HepG2 (cell line): ENCODE data around the gene KRTCAP2. TPM values are rescaled to one million over a fixed set of nuclear protein-coding genes. Genes with fewer than 3 reads are reported as not detected.

Experiments used
- HOXA5 ChIP-seq: sonication (generic); formaldehyde crosslinking; IDR thresholded peaks from 2 replicates; pipeline ENCODE4 v1.4.0; 2020; ENCODE audit warnings: missing genetic modification reagents
- KDM4B ChIP-seq: sonication (generic); formaldehyde crosslinking; IDR thresholded peaks from 2 replicates; pipeline ENCODE4 v1.4.0; 2020; ENCODE audit warnings: missing genetic modification reagents
- MEIS1 ChIP-seq: sonication (generic); formaldehyde crosslinking; IDR thresholded peaks from 2 replicates; pipeline ENCODE4 v1.9.0; 2021; ENCODE audit warnings: mild to moderate bottlenecking, missing genetic modification reagents, moderate library complexity, borderline replicate concordance
- NCOA5 ChIP-seq: sonication (generic); formaldehyde crosslinking; IDR thresholded peaks from 2 replicates; pipeline ENCODE4 v1.4.0; 2020; ENCODE audit warnings: missing genetic modification reagents
- PAXIP1 ChIP-seq: sonication (generic); formaldehyde crosslinking; conservative IDR thresholded peaks from 2 replicates; pipeline ENCODE4 v1.4.0; 2020; ENCODE audit warnings: mild to moderate bottlenecking, missing genetic modification reagents, moderate library complexity
- PBX2 ChIP-seq: IDR thresholded peaks from 2 replicates; pipeline ENCODE4 v1.6.1; 2016; ENCODE audit warnings: control low read depth
- RBAK ChIP-seq: sonication (generic); formaldehyde crosslinking; IDR thresholded peaks from 2 replicates; pipeline ENCODE4 v1.5.1; 2020; ENCODE audit warnings: mild to moderate bottlenecking, missing genetic modification reagents
- SOX6 ChIP-seq, 2 experiments: fragments of 450-650 bp in 1 of 2; sonication (generic) in 1 of 2; formaldehyde crosslinking in 1 of 2; IDR thresholded peaks; 2 replicates each; pipeline versions ENCODE4 v1.4.0 to v1.6.1; 2017 to 2020; ENCODE audit warnings: antibody characterized with exemption in 1 of 2, mild to moderate bottlenecking in 1 of 2, missing genetic modification reagents in 1 of 2
- UBTF ChIP-seq: sonication (generic); formaldehyde crosslinking; IDR thresholded peaks from 2 replicates; pipeline ENCODE4 v1.4.0; 2020; ENCODE audit warnings: mild to moderate bottlenecking, missing genetic modification reagents
- ZIK1 ChIP-seq: sonication (generic); formaldehyde crosslinking; IDR thresholded peaks from 2 replicates; pipeline ENCODE4 v1.5.0; 2020; ENCODE audit warnings: mild to moderate bottlenecking, low read depth, missing genetic modification reagents, borderline replicate concordance
- ZMYM4 ChIP-seq: sonication (generic); formaldehyde crosslinking; IDR thresholded peaks from 2 replicates; pipeline ENCODE4 v1.8.1; 2023; ENCODE audit warnings: mild to moderate bottlenecking, missing genetic modification reagents
- ZNF138 ChIP-seq: sonication (generic); formaldehyde crosslinking; IDR thresholded peaks from 2 replicates; pipeline ENCODE4 v1.5.0; 2020; ENCODE audit warnings: mild to moderate bottlenecking, low read depth, missing genetic modification reagents
- ZNF274 ChIP-seq: sonication (generic); formaldehyde crosslinking; IDR thresholded peaks from 2 replicates; pipeline ENCODE4 v1.5.1; 2020; ENCODE audit warnings: mild to moderate bottlenecking, missing genetic modification reagents
- ZNF574 ChIP-seq: sonication (generic); formaldehyde crosslinking; IDR thresholded peaks from 2 replicates; pipeline ENCODE4 v1.4.0; 2020; ENCODE audit warnings: missing genetic modification reagents
- ZNF652 ChIP-seq: IDR thresholded peaks from 2 replicates; pipeline ENCODE4 v1.6.1; 2016; ENCODE audit warnings: low read depth, borderline replicate concordance
- ZNF660 ChIP-seq: sonication (generic); formaldehyde crosslinking; IDR thresholded peaks from 2 replicates; pipeline ENCODE4 v1.5.1; 2020; ENCODE audit warnings: mild to moderate bottlenecking, low read depth, missing genetic modification reagents, borderline replicate concordance
- polyA plus RNA-seq, 8 experiments: library from polyadenylated mRNA; depleted of rRNA in 3 of 8; stranded (reverse) in 7 of 8; unstranded in 1 of 8; fragments of >200 nt; fragmentation: Illumina TruSeq in 4 of 8; extraction: Trizol in 4 of 8; gene quantifications; 2 replicates each; pipeline versions ENCODE4 v1.2.1 to v1.2.3, GENCODE V29; 2011 to 2016; ENCODE audit warnings: low read depth in 4 of 8, missing spikeins in 1 of 8, mixed read lengths in 1 of 8; ENCODE audit not compliant: insufficient read depth in 1 of 8
- total RNA-seq, 5 experiments: library from RNA; depleted of rRNA; stranded (reverse); fragments of >200 nt; fragmentation: Illumina TruSeq; extraction: Trizol; gene quantifications; 2 replicates each; pipeline ENCODE4 v1.2.3, GENCODE V29; 2016; ENCODE audit warnings: low read depth in 1 of 5

The KRTCAP2 gene
- total and polyA plus RNA-seq, 2 of the 13 experiments (the other 11 are each of a cell fraction or from before 2014, with no cell fraction given) = 77.3 to 79.4 TPM

GRCh38 chr1:155178441-155179111, 5.5 kb upstream of the KRTCAP2 start (continued):
- TF ChIP-seq RBAK (CRISPR knock-in tag) = no peak
- no peak for TF ChIP-seq ZNF274 (CRISPR knock-in tag)
- TF ChIP-seq KDM4B = no peak
- TF ChIP-seq UBTF (CRISPR knock-in tag) = no peak
- 0 out of 2 replicates have a peak, but pooled peaks have one; percentile 33 for TF ChIP-seq ZMYM4 (CRISPR knock-in tag)
- no peak for TF ChIP-seq NCOA5 (CRISPR knock-in tag)
- TF ChIP-seq ZNF138 (CRISPR knock-in tag) = no peak
- no peak for TF ChIP-seq SOX6 (IDR thresholded peaks at IDR 0.05)
- TF ChIP-seq SOX6 (CRISPR knock-in tag; IDR thresholded peaks at IDR 0.05) = peak; percentile 58
- TF ChIP-seq ZNF574 (CRISPR knock-in tag) = peak; percentile 71
- no peak for TF ChIP-seq HOXA5
- no peak for TF ChIP-seq ZNF652 (CRISPR knock-in tag)
- TF ChIP-seq ZIK1 (CRISPR knock-in tag) = no peak
- TF ChIP-seq PAXIP1 (CRISPR knock-in tag) = peak; percentile 69
- TF ChIP-seq PBX2 (CRISPR knock-in tag) = no peak
- no peak for TF ChIP-seq MEIS1
- no peak for TF ChIP-seq ZNF660 (CRISPR knock-in tag)
